ENCODE data around the gene LSAMP.

GRCh38 chr3:116423374-116423773 lies 21.9 kb downstream of the LSAMP start:
- TF ChIP-seq CTCF (conservative IDR thresholded peaks at IDR 0.05; ENCODE audit: low read depth in 2 of 2) (no peak), POLR2AphosphoS5 (IDR thresholded peaks at IDR 0.05; ENCODE audit: low read depth) (no peak)
